NCI-H1694 (cell line): ENCODE results near the gene ESRRA.

ENCODE experiments used
- DNase-seq: peaks from one replicate; lab custom pipeline; 2025; lab: John Stamatoyannopoulos, UW

Gene ESRRA

DNA sequence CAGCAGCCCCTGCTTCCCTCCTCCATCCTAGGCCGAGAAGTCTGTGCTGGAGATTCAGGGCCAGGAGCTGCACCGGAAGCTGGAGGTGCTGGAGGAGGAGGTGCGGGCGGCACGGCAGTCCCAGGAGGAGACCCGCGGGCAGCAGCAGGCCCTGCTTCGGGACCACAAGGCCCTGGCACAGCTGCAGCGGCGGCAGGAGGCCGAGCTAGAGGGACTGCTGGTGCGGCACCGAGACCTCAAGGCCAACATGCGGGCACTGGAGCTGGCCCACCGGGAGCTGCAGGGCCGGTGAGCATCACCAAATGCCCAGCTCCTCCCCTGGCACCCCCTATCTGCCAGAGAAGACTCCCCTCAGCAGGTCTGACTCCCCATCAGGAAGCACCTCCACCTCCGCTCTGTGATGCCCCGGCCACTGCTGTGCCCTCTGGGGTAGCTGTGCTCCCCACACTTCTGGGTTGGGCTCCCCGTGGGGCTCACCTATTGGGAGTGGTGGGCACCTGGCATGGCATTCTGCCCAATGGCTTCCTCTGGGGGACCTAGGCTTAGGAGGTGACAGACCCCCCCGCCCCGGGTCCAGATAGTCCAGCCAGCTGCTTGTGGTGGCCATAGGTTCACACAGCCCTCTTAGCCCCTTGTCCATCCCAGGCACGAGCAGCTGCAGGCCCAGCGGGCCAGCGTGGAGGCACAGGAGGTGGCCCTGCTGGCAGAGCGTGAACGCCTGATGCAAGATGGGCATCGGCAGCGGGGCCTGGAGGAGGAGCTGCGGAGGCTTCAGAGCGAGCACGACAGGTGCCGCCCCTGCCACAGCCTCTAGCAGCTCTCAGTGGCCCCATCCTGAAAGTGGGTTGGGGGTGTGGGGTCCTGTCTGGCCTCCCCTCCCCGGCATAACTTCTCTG, 47.0 kb downstream of the ESRRA start:
- no peak for DNase-seq

DNA sequence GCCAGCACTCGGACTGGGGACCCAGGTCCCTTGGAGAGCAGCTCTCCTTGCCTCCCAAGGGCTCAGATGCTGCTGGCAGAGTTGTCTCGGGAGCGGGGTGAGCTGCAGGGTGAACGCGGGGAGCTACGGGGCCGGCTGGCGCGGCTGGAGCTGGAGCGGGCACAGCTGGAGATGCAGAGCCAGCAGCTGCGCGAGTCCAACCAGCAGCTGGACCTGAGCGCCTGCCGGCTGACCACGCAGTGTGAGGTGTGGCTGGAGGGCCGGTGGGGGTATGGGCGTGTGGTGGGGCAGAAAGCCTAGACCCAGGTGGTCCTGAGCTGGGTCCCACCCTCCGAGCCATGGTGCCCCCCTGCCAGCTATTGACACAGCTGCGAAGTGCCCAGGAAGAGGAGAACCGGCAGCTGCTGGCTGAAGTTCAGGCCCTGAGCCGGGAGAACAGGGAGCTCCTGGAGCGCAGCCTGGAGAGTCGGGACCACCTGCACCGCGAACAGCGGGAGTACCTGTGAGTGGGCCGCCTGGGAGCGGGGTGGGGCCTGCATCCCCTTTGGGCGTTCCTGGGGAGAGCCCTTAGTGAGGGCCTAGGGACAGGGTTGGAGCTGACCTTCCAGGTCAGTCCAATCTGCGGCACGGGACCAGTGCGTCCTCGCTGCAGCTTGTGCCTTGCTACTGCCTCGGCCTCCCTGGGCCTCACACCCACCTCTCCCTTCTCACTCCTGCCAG, 47.8 kb downstream of the ESRRA start:
- DNase-seq, result no peak

DNA sequence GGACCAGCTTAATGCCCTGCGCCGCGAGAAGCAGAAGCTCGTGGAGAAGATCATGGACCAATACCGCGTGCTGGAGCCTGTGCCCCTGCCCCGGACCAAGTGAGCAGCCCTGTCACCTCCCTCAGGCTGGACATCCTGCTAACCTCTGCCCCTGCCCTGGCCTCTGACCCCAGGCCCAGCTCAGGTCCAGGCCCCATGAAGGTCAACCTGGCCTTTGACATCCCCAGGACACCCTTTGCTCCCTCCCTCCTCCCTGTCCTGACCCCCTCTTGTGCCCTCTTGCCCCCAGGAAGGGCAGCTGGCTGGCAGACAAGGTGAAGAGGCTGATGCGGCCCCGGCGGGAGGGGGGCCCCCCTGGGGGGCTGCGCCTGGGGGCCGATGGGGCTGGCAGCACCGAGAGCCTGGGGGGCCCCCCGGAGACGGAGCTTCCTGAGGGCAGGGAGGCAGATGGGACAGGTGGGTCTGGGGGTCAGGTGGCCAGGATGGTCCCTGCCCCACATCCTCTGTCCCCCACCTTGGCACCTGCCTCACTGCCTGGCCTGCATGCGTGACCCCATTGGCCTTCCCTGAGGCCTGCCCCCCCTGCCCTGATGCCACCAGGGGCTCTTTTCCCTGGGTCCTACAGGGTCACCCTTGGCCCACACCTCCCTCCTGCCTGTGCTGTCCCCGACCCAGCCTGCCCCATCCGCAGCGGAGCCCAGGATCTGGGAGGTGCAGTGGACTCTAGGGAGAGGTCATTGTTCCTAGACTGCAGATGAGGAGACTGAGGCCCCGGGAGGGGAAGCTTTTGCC, 48.6 kb downstream of the ESRRA start:
- DNase-seq, result no peak

DNA sequence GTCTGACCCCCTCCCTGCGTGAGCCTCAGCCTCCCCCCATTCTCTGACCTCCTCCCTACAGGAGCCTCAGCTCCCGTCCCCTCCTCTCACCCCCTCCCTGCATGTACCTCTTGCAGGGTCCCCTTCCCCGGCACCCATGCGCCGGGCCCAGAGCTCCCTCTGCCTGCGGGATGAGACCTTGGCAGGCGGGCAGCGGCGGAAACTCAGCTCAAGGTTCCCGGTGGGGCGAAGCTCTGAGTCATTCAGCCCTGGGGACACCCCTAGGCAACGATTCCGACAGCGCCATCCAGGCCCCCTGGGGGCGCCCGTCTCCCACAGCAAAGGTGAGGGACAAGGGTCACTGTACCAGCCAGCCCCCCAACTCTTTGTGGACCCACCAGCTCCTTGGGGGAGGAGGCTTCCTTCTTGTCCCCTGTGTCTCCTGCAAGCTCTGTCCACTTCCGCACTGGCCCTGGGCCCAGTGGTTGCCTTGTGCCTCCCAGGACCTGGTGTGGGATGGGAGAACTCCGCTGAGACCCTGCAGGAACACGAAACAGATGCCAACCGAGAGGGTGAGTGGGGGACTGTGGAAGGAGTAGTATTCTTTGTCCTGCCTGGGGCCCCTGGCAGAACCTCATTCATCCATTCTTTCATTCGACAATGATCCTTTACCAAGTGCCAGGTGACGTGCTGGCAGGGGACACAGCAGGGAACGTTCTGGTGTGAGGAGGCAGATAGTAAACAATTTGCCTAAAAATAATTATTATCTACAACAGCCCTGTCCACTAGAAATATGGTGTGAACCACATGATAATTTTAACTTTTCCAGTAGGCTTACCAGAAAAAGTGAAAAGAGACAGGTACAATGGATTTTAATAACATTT, 50.0 kb downstream of the ESRRA start:
- peak; percentile 30 for DNase-seq

DNA sequence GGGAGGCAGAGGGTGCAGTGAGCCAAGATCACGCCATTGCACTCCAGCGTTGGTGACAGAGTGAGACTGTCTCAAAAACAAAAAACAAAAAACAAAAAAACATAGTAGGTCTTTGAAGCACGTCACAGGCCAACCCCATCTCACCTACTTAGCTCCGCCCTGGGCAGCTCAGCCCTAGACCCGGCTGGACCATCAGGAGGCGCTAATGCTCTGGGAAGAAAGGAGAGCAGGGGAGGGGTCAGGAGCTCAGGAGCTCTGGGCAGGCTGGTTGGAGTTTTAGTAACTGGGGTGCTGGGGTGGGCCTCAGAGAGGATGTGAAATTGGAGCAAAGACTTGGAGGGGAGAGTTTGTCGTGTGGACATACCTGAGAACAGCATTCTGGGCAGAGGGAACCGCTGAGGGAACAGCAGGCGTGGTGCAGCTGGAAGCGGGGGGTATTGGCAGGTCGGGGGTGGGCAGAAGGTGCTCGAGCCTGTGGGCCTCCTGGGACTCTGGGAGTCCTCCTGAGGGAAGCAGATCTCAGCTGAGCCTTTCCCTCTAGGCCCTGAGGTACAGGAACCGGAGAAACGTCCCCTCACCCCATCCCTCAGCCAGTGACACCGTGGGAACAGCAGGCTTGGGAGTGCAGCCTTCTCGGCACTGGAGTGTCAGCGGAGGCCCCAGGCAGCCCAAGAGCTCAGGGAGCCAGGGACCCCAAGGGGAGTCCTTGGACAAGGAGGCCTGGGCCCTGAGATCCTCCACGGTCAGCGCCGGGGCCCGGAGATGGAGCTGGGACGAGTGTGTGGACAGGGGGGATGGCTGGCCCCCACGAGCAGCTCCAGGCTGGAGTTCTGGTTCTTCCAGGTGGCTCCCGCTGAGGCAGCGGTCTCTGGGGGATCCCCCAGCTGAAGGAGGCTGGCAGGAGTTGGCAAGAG, 51.4 kb downstream of the ESRRA start:
- peak; percentile 33 for DNase-seq

DNA sequence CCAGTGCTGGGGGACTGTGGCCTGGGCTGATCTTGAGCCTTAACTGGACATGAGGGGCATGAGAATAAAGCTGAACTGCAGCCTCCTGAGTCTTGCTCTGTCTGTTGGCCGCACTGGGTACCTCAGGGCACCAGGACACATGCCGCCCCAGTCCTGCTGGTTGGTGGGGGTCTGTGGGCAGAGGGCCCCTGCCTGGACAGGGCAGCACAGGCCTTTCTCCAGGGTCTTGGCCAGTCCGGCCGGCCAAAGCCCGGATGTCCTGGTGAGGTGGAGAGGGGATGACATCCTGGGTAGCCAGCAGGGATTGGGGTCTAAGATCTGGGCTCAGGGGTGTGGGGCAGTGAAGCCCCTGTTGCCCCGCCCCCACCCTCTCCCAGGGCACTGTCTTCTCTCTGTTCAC, 52.1 kb downstream of the ESRRA start:
- DNase-seq, result no peak

DNA sequence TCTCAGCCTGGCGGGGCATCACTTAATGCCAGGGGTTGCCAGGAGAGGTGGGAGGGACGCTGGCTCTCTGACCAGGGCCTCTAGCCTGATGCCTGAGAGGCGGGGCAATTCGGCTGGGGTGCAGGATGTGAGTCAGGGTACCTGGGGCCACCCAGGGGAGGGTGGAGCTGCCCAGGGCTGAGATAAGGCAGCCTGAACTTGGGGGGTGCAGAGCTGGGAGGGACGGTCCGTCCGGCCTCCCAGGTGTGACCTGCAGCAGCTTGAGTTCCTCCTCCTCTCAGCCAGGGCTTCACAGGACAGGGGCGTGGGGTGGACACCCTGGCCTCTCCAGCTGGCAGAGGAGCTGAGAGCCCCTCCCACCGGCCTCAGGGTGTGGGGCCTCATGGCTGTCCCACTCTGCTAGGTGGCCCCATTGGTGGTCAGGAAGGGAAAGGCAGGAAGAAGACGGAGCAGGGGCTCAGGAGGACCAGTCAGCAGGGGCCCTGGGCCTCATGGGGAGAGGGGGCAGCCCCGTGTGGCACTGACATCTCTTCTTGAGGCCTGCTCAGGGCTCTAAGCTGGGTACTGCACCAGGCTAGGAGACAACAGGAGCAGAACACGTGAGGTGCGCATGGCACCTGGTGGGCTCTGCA, 52.7 kb downstream of the ESRRA start:
- no peak for DNase-seq

DNA sequence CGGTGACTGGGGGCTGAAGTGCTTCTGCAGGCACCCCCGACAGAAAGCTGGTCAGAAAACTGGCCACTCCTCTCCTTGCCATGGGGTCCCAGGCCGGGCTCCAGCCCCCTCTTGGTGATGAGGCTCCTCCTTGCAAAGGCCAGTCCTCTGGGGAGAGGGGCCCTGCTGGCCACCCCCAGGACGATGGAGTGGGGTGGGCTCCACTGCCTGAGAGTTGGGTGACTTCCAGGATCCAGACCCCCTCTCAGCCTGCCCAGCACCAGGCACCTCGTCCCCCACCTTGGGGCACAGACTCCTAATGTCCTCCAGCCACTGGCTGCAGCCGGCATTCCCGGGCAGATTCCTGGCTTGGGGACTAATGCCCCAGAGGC, 53.2 kb downstream of the ESRRA start:
- DNase-seq, result no peak

DNA sequence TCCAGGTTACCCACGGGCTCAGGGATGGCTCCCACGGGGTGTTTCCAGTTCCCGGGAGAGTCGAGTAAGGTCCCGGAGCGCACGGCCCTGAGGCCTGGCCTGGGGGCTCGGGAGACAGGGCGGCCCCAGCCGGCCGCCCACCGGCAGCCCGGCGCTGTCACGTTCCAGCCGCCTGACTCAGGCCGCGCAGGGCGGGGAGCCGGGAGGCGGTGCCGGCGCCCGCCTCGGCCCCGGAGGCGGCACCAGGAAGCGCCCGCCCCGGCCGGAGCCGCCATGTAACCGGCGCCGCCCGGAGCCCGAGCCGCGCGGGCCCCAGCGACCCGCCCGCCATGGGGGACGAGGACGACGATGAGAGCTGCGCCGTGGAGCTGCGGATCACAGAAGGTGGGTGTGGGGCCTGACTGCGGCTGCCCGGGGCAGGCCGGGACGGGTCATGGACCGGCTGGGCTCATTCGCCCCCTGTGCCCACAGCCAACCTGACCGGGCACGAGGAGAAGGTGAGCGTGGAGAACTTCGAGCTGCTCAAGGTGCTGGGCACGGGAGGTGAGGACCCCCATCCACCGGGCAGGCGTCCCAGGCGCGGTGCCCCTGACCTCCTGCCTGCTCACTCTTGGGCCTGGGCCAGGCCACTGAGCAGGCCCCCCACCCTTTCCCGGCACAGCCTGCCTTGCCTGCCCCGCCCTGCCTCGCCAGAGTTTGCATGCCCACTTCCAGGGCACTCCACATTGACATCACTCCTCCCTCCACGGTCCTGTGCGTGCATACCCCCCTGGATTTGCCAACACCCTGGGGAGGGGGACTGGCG, 53.8 kb downstream of the ESRRA start, which contains the start of gene RPS6KA4:
TSS of gene RPS6KA4 (plus strand) at position 256 of the 805 bp plus-strand sequence. CDS start at position 330, 74 bp downstream.
- no peak for DNase-seq

DNA sequence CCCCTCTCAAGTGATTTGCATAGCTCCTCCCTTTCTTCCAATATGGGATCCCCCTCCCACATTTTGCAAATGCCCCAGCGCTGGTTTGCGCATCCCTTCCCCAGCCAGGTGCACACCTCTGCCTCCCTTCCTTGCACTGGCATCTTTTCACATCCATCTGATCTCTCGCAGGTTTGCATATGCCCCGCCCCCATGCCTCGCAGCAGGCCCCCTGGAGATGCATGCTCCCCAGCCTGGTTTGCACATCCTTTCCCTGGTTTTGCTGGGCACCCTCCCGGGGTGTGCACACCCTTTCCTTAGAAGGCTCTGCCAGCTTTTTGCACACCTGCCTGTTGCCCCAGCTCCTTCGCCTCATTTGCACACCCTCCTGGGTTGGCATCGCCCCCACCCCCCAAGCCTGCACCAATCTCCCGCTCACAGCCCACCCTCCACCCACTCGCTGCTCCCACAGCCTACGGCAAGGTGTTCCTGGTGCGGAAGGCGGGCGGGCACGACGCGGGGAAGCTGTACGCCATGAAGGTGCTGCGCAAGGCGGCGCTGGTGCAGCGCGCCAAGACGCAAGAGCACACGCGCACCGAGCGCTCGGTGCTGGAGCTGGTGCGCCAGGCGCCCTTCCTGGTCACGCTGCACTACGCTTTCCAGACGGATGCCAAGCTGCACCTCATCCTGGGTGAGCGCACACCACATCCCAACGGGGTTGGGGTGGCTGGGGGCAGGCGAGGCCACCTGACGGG, 54.6 kb downstream of the ESRRA start:
- no peak for DNase-seq

DNA sequence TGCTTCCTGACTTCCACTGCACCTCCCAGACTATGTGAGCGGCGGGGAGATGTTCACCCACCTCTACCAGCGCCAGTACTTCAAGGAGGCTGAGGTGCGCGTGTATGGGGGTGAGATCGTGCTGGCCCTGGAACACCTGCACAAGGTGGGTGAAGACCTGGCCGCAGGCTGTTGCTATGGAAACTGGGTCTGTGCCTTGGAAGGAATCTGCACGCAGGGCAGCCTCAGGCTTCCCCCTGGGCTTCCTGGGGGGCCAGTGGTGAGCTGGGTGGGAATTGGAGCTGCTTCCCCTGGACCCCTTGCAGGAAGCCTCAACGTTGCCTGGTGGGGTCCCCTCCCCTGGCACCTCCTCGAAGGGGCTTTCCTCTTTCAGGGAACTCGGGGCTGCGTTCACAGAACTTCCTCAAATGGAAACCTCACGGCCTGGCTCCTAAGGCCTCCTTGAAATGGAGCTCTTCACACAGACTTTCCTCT, 55.2 kb downstream of the ESRRA start:
- DNase-seq, result no peak

DNA sequence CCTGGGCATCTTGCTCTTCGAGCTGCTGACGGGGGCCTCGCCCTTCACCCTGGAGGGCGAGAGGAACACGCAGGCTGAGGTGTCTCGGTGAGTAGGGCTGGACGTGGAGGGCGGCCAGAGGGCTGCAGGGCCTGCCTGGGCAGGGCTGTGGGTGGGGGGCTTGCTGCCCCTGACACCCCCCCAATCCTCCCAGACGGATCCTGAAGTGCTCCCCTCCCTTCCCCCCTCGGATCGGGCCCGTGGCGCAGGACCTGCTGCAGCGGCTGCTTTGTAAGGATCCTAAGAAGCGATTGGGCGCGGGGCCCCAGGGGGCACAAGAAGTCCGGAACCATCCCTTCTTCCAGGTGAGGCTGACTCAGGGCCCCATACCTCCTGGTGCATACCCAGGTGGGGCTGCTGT, 56.3 kb downstream of the ESRRA start:
- DNase-seq, result no peak

DNA sequence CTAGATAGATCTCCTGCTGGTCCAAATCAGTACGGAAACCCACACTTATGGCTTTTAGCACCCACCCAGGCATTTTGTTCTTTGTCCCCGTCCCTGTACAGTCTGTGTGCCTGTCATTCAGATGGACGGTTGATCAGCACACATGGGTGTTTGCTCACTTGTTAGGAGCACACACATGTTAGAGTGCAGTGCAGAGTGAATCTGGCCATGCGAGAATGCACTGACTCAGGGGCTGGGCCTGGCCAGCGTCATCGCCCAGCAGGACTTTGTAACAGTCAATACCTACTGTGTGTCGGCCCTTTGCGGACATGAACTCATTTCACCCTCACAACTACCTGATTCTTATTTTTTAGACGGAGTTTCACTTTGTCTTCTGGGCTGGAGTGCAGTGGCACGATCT, 57.0 kb downstream of the ESRRA start:
- no peak for DNase-seq

DNA sequence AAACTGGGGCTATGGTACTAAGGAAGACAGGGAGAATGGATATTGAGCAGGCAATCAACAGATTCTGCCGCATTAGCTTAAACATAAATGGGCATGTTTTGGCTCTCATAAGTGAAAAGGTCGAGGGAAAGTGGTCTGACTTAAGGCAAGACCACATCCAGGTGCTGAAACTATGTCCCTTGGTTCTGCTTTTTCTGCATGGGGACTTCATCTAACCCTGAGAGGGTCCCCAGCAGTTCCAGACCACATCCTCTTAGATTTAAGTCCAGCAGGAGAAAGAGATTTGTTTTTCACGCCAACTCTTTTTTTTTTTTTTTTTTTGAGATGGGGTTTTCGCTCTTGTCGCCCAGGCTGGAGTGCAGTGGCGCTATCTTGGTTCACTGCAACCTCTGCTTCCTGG, 59.1 kb downstream of the ESRRA start:
- no peak for DNase-seq

DNA sequence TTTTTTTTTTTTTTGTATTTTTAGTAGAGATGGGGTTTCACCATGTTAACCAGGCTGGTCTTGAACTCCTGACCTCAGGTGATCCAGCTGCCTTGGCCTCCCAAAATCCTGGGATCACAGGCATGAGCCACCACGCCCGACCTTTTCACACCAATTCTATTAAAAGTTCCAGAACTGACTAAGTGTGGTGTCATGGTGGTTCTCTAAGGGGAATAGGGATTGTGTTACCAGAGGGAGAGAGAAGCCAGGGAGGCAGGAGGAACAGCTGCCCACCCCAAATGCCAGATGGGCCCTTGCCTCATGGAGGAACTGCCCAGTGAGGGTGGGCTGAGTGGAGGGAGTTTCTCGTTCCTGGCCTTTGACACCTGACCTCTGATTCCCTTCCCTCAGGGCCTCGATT, 59.6 kb downstream of the ESRRA start:
- no peak for DNase-seq
